GM18526 (cell line): ENCODE measurements around the gene ALDH1L1.

ENCODE experiments used
- POLR2A ChIP-seq: IDR thresholded peaks from 3 replicates; pipeline ENCODE4 v1.6.1; 2011; ENCODE audit not compliant: insufficient read length; ENCODE audit errors: extremely low read depth

The ALDH1L1 gene

GRCh38 chr3:126166009-126166408 is 14.4 kb downstream of the ALDH1L1 start:
- no peak for TF ChIP-seq POLR2A

DNA sequence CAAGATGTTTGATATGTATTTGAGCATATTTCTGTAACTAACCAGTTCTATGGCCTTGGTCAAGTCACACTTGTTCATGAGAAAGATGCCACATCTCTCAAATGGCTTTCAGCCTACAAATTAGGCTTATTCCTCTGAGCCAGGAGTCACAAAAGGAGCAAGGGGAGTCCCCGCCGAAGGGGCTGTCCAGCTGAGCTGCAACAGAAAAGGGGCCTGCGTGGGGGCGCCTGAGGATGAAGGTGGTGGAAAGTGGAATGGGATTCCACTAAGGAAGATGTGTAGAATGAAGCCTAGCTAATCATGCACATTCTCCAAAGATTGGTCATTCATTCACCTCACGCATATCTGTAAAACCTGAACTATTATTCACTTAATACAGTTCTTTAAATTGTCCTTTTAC is 19.1 kb downstream of the ALDH1L1 start:
- TF ChIP-seq POLR2A, result no peak

DNA sequence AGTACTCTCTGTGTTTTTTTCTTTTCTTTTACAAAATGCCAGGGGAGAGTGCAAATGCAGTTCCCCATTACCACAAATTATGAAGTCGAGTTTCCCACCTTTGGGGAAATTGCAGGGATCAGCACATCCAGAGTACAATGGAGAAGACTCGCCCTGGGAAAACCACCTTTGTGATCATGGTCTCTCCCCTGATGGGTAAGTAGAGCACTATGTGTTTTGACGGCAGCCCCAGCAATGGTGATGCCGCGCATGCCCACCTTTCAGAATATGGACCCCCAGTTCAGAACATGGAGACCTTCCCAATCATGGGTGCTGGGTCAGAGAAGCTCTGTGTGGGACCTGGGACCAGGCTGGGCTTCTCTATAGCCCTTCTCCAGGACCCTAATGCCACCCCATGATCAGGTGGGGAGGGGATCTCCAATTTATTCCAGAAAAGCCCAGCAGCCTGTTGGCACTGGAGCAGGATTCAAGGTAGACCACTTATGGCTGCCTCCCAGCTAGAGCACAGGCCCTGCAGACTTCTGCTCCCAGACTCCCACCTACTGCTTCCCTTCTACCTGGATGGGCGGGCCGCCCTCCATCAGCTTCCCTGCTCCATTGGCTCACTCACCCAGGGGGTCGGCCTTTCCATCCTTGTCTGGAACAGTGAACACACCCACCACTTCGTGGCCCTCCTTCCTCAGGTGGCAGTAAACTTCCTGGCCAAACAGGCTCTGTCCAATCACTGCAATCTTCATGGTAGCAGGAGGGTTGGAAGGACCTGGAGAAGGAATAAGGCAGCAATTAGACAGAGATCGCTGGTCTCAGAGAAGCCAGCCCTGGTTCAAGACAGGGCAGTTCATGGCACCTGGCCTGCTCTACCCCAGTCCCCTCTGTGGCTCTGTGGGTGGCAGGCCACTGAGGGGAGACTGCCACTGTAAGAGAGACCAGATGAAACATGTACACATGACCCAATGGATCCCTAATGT is 19.9 kb downstream of the ALDH1L1 start:
- TF ChIP-seq POLR2A, result no peak

DNA sequence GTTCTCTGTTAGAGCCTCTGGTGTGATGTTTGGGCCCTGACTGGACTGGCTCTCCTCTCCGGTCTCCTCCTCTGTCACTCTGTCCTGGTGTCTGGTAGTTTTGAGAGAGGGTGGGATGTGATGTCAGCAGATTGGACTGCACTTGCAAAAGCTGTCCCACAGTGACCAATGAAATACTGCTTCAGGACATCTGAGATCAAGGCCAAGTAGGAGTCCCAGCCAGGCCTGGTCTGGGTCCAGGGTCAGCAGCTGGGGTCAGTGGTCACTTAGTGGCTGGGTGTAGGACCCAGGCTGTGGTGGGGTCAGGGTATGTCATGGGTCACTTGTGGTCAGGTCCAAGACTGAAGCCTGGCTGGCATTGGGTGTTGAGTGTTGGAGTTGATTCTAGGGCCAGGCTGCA is 20.9 kb downstream of the ALDH1L1 start:
- TF ChIP-seq POLR2A, result no peak

- TF ChIP-seq POLR2A, result no peak
These were observed 21.4 kb downstream of the ALDH1L1 start for GRCh38 chr3:126158912-126159454.

GRCh38 chr3:126158016-126158911 is 22.1 kb downstream of the ALDH1L1 start:
- no peak for TF ChIP-seq POLR2A

DNA sequence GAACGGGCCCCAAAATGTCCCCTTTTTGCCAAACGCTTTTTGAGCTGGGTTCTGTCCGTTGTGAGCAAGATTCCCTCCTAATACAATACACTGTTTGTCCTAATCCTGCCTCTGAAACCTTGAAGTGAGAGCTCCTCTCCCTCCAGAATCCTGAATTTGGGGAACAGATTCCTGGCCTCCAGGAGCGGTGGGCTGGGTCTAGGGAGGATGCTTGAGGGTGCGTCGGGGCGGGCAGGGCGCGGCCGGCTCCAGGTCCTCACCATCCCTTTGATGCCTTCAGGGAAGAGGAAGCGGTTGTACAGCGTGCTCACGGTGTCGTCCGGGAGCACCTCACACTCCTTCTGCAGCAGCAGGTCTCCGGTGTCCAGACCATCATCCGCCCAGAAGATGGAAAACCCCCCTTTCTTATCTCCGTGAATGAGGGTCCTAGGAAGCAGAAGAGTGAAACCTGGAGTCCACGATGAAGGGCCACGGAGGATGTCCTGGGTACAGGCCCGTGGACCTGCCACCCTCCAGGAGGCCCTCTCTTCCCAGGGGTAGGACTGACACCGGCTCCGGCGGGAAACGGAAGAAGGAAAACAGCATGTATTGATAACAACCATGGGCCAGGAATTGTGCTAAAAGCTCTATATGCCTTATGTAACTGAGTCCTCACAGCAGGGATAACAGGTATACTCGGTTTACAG is 23.2 kb downstream of the ALDH1L1 start:
- no peak for TF ChIP-seq POLR2A

GRCh38 chr3:126156468-126156867 is 23.9 kb downstream of the ALDH1L1 start:
- no peak for TF ChIP-seq POLR2A

DNA sequence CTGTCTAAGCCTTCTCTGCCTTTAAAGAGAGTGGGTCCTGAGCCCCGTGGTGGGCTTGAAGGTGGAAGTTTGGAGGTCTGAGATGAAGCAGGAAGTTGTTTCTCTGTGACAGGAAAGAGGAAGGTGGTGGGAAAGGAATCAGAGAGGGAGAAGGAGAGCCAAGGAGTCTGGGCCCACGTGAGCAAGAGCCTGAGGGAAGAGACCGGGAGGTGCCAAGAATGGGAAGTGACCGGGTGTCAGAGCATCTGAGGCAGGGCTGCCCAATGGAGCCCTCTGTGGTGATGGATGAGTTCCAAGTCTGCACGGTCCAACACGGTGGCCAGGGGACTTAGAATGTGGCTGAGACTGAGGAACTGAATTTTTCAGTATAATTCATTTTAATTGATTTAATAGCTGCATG is 24.6 kb downstream of the ALDH1L1 start:
- TF ChIP-seq POLR2A, result no peak

DNA sequence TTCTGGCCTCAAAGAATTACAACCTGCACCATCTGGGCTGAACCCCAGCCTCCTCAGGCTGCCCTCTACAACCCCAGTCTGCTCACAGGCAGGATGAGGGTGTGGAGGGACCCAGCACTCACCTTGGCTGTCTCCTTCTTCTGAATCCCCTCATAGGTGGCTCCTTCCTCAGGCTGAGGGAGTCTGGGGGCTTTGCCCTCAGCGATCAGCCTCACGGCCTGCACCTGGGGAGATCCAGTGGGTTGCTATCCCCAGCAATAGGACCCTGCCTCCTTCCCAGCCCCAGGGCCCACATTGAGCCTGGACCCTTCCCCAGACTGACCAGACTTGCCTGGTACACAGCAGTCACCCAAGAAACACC is 25.1 kb downstream of the ALDH1L1 start:
- TF ChIP-seq POLR2A, result no peak

DNA sequence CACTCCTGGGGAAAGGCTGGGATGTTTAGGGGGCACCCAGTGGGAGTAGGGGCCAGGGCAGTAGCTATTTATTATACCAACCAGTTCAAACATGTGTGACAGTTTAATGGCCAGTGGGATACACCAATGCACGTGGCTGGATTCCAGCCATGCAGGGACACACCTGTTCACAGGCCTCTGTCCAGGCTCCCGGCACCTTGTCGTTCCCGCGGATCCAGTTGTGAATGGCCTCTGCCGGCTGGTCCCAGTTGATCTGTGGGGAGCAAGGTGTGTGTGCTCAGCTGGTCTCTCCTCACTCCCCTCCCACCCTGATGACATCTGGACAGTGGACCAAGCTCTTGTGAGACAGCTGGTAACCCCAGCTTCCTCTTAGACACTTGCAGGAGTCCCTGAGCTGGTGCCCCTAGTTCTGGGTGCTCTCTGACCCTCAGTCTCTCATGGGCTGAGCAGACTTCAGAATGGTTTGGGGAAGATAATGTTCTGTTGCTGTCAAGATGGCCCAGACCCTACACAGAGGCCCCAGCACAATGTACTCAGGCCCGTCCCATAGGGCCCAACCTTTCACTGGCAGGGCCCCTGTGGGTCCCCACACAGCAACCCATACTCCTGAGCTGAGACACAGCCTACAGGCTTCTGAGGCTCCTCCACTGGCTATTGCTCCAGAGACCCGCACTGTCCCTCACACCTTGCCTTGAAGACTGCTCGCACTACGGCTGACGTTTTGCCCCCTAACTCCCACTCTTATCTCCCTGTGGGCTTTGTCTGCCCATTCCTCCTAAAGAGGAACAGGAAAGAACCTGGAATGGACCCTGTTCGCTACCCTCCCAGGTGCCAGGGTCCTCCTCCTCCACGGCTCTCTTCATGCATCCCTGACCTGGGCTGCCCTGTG is 25.8 kb downstream of the ALDH1L1 start:
- TF ChIP-seq POLR2A, result no peak

GRCh38 chr3:126153695-126154360 is 26.6 kb downstream of the ALDH1L1 start:
- no peak for TF ChIP-seq POLR2A

DNA sequence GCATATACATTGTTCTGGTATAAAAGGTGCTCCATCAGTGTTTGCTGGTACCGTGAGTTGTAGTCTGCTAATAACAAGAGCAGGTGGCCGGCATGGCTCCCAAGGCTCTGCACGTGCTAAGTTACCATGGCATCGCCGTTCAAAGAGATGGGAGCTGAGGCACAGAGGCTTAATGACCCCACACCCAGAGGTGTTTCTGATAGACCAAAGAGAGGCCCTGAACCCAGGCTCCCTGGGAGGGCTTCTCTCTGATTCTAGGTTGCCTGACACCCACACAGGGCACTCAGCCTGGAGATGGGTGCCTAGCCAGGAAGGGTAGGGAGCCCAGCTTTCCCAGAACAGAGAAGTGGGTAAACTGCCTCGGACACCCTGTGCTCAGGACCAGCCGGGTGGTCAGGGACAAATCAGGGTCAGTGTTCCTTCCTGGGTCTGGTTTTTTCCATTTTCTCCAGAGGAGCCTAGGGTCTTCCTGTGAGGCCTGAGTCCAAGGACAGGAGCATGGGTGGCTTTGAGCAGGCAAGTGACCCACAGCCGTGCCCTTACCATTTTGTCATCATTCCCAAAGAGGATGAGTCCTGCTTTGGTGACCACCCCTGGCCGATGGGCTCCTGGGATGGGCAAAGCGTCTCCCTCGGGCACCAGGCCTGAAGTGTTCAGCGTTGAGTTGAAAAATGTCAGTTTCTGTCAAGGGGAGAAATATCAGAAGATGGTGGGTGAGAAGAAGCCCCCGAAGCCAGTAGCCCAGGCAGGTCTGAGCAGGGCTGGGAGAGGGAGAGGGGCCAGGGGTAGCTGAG is 27.3 kb downstream of the ALDH1L1 start:
- no peak for TF ChIP-seq POLR2A
